ENCODE measurements around the gene ELANE. TPM values are rescaled to one million over a fixed set of nuclear protein-coding genes. Genes with fewer than 3 reads are reported as not detected.

The ELANE gene
- total RNA-seq, 1 donor: 0.09 TPM

- no peak for DNase-seq (ENCODE audit: low read depth)
- TF ChIP-seq, protein P1, sequence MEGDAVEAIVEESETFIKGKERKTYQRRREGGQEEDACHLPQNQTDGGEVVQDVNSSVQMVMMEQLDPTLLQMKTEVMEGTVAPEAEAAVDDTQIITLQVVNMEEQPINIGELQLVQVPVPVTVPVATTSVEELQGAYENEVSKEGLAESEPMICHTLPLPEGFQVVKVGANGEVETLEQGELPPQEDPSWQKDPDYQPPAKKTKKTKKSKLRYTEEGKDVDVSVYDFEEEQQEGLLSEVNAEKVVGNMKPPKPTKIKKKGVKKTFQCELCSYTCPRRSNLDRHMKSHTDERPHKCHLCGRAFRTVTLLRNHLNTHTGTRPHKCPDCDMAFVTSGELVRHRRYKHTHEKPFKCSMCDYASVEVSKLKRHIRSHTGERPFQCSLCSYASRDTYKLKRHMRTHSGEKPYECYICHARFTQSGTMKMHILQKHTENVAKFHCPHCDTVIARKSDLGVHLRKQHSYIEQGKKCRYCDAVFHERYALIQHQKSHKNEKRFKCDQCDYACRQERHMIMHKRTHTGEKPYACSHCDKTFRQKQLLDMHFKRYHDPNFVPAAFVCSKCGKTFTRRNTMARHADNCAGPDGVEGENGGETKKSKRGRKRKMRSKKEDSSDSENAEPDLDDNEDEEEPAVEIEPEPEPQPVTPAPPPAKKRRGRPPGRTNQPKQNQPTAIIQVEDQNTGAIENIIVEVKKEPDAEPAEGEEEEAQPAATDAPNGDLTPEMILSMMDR (IDR thresholded peaks at IDR 0.05; ENCODE audit: insufficient read depth, low read length): no peak
- no peak overlapping the region for H3K4me3 ChIP-seq (ENCODE audit: low read depth, low read length)
Measured at GRCh38 chr19:897442-898039, 45.4 kb downstream of the ELANE start.

DNA sequence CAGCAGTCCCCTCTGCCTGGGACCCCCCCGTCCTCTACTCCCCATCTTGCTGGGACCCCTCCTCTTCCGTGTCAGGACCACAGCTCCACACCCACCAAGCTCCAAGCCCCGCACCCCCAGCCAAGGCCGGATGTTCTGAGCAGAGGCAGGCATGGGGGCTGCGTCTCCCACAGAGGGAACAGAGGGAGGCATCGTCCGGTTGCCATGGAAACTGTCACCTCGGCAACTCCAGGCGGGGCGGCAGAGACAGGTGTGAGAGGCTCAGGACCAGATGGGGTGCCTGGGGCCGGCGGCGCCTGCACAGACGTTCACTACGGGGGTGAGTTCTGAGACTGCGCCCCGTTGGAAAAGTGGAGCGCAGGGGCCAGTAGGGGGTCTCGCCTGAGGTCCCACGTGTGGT lies 46.6 kb downstream of the ELANE start:
- DNase-seq (ENCODE audit: low read depth): no peak
- TF ChIP-seq, protein P1 (IDR thresholded peaks at IDR 0.05; ENCODE audit: insufficient read depth, low read length): no peak
- no peak overlapping the region for H3K4me3 ChIP-seq (ENCODE audit: low read depth, low read length)

GRCh38 chr19:899336-900042 lies 47.4 kb downstream of the ELANE start:
- DNase-seq (ENCODE audit: low read depth): no peak
- TF ChIP-seq, protein P1 (IDR thresholded peaks at IDR 0.05; ENCODE audit: insufficient read depth, low read length): no peak
- H3K4me3 ChIP-seq (ENCODE audit: low read depth, low read length): no peak overlapping the region

DNA sequence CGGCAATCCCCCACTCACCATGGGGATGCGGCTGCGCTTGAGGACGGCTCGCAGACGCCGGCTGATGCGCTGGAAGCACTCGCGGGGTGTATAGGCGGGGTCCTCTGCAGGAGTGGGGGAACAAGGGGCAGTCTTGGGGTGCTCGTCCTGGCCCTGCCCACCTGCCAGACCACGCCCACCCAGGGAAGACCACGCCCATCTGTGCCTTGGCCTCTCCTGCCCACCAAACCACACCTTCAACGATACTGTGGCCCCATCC lies 47.9 kb downstream of the ELANE start:
- H3K4me3 ChIP-seq (ENCODE audit: low read depth, low read length): no peak overlapping the region
- DNase-seq (ENCODE audit: low read depth): no peak
- TF ChIP-seq, protein P1 (IDR thresholded peaks at IDR 0.05; ENCODE audit: insufficient read depth, low read length): no peak

DNA sequence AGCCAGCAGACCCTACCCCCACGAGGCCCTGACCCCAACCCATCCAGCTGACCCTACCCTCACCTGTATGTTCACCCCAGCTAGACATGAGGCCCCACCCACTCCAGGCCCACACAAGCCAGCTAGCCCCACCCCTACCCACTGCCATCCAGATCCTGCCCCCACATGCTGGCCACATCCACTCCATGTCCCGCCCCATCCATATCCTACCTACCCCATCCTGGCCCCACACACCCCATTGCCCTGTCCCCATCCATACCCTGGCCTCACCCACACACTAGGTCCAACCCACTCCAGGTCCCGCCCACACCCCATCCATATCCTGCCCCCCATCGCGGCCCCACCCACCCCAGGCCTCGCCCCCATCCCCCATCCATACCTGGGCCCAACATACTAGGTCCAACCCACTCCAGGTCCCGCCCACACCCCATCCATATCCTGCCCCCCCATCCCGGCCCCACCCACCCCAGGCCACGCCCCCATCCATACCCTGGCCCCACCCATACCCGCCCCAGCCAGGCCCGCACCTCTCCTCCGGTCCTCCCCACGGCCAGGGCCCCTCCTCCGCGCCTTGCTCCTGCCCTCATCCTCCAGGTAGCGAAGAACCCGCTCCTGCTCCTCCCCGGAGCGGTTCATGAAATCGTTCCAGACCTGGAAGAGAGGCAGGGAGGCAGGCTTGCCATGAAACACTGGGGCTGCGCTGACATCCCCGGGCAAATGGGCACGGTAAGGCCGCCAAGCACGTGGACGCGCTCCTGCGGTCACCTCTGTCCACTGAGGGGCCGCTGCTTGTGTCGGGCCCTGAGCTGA lies 48.4 kb downstream of the ELANE start:
- TF ChIP-seq, protein P1 (IDR thresholded peaks at IDR 0.05; ENCODE audit: insufficient read depth, low read length): no peak
- DNase-seq (ENCODE audit: low read depth): no peak
- no peak overlapping the region for H3K4me3 ChIP-seq (ENCODE audit: low read depth, low read length)

DNA sequence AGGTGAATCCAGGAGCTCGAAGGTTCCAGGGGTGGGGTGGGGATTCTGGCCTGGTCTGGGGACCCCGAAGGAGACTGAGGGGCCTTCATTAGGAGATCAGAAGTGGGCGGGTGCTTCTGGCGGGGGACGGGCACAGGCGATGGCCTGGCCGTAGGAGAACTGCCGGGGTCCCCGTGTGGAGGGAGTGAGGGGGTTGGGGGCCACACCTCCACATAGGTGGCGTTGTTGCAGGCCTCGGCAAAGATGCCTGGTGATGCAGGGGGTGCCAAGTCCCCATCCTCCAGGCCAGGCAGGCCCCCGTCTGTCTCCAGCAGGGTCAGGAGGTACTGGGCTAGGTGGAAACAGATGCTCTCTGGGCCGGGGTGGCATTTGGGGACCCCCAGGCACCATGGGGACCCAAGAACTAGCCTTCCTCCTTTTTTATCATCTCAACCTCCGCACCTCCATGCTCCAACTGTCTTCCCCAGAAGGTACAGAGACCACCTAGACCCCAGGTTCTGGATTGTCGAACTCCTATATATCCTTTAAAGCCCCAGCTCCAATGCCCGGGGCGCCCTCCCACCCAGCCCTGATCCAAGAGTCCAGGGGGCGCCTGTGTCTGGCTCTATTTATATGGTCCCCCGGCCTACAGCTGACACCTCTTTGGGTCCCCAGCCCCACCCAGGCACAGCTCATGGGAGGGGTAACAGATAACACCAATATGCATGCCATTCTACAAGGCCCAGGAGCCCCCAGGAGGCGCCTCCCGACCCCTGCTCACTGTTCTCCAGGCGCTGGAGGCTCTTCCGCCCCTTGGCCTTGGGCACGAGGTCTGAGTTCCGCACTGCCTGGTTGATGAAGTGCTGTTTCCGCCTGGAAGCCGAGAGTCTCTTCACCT lies 49.4 kb downstream of the ELANE start:
- no peak for DNase-seq (ENCODE audit: low read depth)
- H3K4me3 ChIP-seq (ENCODE audit: low read depth, low read length): no peak overlapping the region
- TF ChIP-seq, protein P1 (IDR thresholded peaks at IDR 0.05; ENCODE audit: insufficient read depth, low read length): no peak

Data from fibroblast of the aortic adventitia (primary cell).